ENCODE results near the gene STH.
"Not testable (repeated sequence)": the region's sequence is repeated elsewhere in the genome, so short reads cannot be mapped to it uniquely, and the experiment has no call there.

Gene STH

DNA sequence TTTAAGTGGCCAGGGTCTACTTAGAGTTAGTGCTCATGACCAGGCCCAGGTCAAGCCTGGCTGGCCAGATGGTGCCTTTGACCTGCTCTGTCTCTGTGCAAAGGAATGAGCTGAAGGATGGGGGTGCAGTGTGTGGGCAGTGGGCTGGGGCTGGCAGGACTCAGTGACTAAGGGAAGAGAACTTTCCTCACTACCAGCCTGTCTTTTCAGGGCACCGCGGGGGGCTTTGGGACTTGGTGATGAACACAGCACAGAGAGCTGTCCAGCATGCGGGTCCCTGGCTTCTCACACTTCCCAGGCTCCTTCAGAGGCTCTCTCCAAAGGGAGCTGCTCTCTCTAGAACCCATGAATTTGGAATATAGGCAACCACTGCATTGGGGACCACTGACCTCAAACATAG, 43.0 kb upstream of the STH start:
- Histone ChIP-seq H3F3A (ENCODE audit: insufficient read depth, low read length) (no peaks in the 10 kb centered on the region), H3K9me2 (ENCODE audit: low read depth, low read length) (no peaks in the 10 kb centered on the region)

DNA sequence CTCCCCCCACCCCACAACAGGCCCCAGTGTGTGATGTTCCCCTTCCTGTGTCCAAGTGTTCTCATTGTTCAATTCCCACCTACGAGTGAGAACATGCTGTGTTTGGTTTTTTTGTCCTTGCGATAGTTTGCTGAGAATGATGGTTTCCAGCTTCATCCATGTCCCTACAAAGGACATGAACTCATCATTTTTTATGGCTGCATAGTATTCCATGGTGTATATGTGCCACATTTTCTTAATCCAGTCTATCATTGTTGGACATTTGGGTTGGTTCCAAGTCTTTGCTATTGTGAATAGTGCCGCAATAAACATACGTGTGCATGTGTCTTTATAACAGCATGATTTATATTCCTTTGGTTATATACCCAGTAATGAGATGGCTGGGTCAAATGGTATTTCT, 42.3 kb upstream of the STH start:
- not testable (repeated sequence) for H3K36me3 ChIP-seq (ENCODE audit: insufficient read depth, low read length); H3K4me2 ChIP-seq (ENCODE audit: low read length); H3K9ac ChIP-seq (ENCODE audit: low read length); H3F3A ChIP-seq (ENCODE audit: insufficient read depth, low read length); H3K4me1 ChIP-seq (ENCODE audit: insufficient read depth, low read length, severe bottlenecking); H3K4me3 ChIP-seq (ENCODE audit: low read depth, low read length, poor library complexity, severe bottlenecking); H3K9me3 ChIP-seq (ENCODE audit: low read length); H3K27me3 ChIP-seq (ENCODE audit: insufficient read depth, low read length); H3K27ac ChIP-seq (ENCODE audit: low read depth, low read length, poor library complexity, severe bottlenecking); H4K20me1 ChIP-seq (ENCODE audit: insufficient read depth, low read length); H3K9me2 ChIP-seq (ENCODE audit: low read depth, low read length); H2AFZ ChIP-seq (ENCODE audit: low read length); H3K79me2 ChIP-seq (ENCODE audit: insufficient read depth, low read length)

More for the DNA sequence above, 43.0 kb upstream of the STH start:
- no peaks in the 10 kb centered on the region for H3K9me3 ChIP-seq (ENCODE audit: low read length)
- no peak for TF ChIP-seq EZH2 (IDR thresholded peaks at IDR 0.05; ENCODE audit: borderline replicate concordance, low read length)
- TF ChIP-seq, protein P1, sequence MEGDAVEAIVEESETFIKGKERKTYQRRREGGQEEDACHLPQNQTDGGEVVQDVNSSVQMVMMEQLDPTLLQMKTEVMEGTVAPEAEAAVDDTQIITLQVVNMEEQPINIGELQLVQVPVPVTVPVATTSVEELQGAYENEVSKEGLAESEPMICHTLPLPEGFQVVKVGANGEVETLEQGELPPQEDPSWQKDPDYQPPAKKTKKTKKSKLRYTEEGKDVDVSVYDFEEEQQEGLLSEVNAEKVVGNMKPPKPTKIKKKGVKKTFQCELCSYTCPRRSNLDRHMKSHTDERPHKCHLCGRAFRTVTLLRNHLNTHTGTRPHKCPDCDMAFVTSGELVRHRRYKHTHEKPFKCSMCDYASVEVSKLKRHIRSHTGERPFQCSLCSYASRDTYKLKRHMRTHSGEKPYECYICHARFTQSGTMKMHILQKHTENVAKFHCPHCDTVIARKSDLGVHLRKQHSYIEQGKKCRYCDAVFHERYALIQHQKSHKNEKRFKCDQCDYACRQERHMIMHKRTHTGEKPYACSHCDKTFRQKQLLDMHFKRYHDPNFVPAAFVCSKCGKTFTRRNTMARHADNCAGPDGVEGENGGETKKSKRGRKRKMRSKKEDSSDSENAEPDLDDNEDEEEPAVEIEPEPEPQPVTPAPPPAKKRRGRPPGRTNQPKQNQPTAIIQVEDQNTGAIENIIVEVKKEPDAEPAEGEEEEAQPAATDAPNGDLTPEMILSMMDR (IDR thresholded peaks at IDR 0.05; ENCODE audit: low read length), result no peak
- H3K36me3 ChIP-seq (ENCODE audit: insufficient read depth, low read length), result no peaks in the 10 kb centered on the region
- H3K27ac ChIP-seq (ENCODE audit: low read depth, low read length, poor library complexity, severe bottlenecking), result no peak overlapping the region
- H3K79me2 ChIP-seq (ENCODE audit: insufficient read depth, low read length), result no peaks in the 10 kb centered on the region
- no peaks in the 10 kb centered on the region for H4K20me1 ChIP-seq (ENCODE audit: insufficient read depth, low read length)
- no peak overlapping the region for H3K4me2 ChIP-seq (ENCODE audit: low read length)
- no peak overlapping the region for H3K4me3 ChIP-seq (ENCODE audit: low read depth, low read length, poor library complexity, severe bottlenecking)
- peaks cover under 1% of the 10 kb centered on the region; the same call in 1 of the 2 replicates for H3K27me3 ChIP-seq (ENCODE audit: insufficient read depth, low read length)
- H2AFZ ChIP-seq (ENCODE audit: low read length), result no peak overlapping the region
- no peaks in the 10 kb centered on the region for H3K4me1 ChIP-seq (ENCODE audit: insufficient read depth, low read length, severe bottlenecking)
- H3K9ac ChIP-seq (ENCODE audit: low read length), result no peak overlapping the region

DNA sequence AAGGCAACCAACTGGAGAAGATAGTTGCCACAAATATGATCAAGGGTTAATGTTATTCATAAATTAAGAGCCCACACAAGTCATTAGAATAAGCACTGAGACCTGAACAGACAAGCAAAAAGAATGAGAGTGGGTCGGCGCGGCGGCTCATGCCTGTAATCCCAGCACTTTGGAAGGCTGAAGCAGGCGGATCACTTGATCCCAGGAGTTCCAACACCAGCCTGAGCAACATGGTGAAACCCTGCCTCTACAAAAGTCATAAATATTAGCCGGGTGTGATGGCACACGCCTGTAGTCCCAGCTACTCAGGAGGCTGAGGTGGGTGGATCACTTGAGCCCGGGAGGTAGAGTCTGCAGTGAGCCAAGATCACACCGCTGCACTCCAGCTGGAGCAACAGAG, 40.7 kb upstream of the STH start:
- Histone ChIP-seq H3K36me3 (ENCODE audit: insufficient read depth, low read length) (no peaks in the 10 kb centered on the region), H2AFZ (ENCODE audit: low read length) (no peak overlapping the region), H3F3A (ENCODE audit: insufficient read depth, low read length) (no peaks in the 10 kb centered on the region), H3K9ac (ENCODE audit: low read length) (no peak overlapping the region), H3K79me2 (ENCODE audit: insufficient read depth, low read length) (no peaks in the 10 kb centered on the region), H3K9me3 (ENCODE audit: low read length) (no peaks in the 10 kb centered on the region), H4K20me1 (ENCODE audit: insufficient read depth, low read length) (no peaks in the 10 kb centered on the region), H3K4me3 (ENCODE audit: low read depth, low read length, poor library complexity, severe bottlenecking) (no peak overlapping the region), H3K27me3 (ENCODE audit: insufficient read depth, low read length) (no peaks in the 10 kb centered on the region; the same call in 1 of the 2 replicates), H3K4me1 (ENCODE audit: insufficient read depth, low read length, severe bottlenecking) (no peaks in the 10 kb centered on the region), H3K27ac (ENCODE audit: low read depth, low read length, poor library complexity, severe bottlenecking) (no peak overlapping the region), H3K4me2 (ENCODE audit: low read length) (no peak overlapping the region), H3K9me2 (ENCODE audit: low read depth, low read length) (no peaks in the 10 kb centered on the region)
- TF ChIP-seq, protein P1 (IDR thresholded peaks at IDR 0.05; ENCODE audit: low read length), result no peak
- TF ChIP-seq EZH2 (IDR thresholded peaks at IDR 0.05; ENCODE audit: borderline replicate concordance, low read length), result no peak

DNA sequence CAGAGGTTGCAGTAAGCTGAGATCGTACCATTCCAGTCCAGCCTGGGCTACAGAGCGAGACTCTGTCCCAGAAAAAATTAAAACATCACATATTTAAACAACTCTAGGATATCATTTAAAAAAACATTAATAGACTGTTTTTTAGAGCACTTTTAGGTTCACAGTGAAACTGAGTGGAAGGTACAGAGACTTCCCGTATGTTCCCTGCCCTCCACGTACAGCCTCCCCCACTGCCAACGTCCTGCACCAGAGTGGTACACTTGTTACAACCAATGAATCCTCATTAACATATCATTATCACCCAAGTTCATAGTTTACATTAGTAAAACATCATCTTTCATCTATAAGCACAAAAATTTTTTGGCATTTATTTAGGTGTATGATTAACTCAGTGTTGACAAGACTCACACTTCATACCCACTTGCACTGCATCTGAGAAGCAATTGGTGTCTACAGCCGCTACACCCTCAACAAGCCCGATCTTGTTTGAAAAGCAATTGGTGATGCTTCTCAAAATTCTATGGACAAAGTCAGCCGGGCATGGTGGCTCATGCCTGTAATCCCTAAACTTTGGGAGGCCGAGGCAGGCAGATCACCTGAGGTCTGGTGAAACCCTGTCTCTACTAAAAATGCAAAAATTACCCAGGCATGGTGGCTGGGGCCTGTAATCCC, 39.9 kb upstream of the STH start:
- Histone ChIP-seq H3K4me3 (ENCODE audit: low read depth, low read length, poor library complexity, severe bottlenecking) (no peak overlapping the region), H3K4me2 (ENCODE audit: low read length) (no peak overlapping the region), H2AFZ (ENCODE audit: low read length) (no peak overlapping the region), H3K27me3 (ENCODE audit: insufficient read depth, low read length) (no peaks in the 10 kb centered on the region; the same call in 1 of the 2 replicates), H3K4me1 (ENCODE audit: insufficient read depth, low read length, severe bottlenecking) (no peaks in the 10 kb centered on the region), H4K20me1 (ENCODE audit: insufficient read depth, low read length) (no peaks in the 10 kb centered on the region), H3F3A (ENCODE audit: insufficient read depth, low read length) (no peaks in the 10 kb centered on the region), H3K9me2 (ENCODE audit: low read depth, low read length) (no peaks in the 10 kb centered on the region), H3K79me2 (ENCODE audit: insufficient read depth, low read length) (no peaks in the 10 kb centered on the region), H3K9me3 (ENCODE audit: low read length) (no peaks in the 10 kb centered on the region), H3K27ac (ENCODE audit: low read depth, low read length, poor library complexity, severe bottlenecking) (no peak overlapping the region), H3K9ac (ENCODE audit: low read length) (no peak overlapping the region), H3K36me3 (ENCODE audit: insufficient read depth, low read length) (no peaks in the 10 kb centered on the region)
- TF ChIP-seq EZH2 (IDR thresholded peaks at IDR 0.05; ENCODE audit: borderline replicate concordance, low read length), result no peak
- TF ChIP-seq, protein P1 (IDR thresholded peaks at IDR 0.05; ENCODE audit: low read length), result no peak

All from OCI-LY1 (cell line).